Right cardiac atrium (tissue), 5 donors: ENCODE results near the gene CCDC66. TPM values are rescaled to one million over a fixed set of nuclear protein-coding genes. Genes with fewer than 3 reads are reported as not detected.

ENCODE experiments used
- ATAC-seq, 2 donors: fragments of 200-7000 bp; cut with Tn5 transposase; one replicate each; pipeline versions ENCODE4 v1.8.0 to v1.9.1; 2020; ENCODE audit warnings: moderate library complexity in 2 of 2, mild to moderate bottlenecking in 1 of 2
- DNase-seq, 3 donors: peaks; one replicate each; pipeline ENCODE4 v3.0.0-alpha.2; 2020
- H3K27ac ChIP-seq: one replicate; pipeline ENCODE4 v1.5.1; 2013; ENCODE audit warnings: mild to moderate bottlenecking, low read length, control low read depth, moderate library complexity
- H3K27me3 ChIP-seq: one replicate; pipeline ENCODE4 v1.6.1; 2013; ENCODE audit not compliant: control insufficient read depth, insufficient read depth
- H3K4me1 ChIP-seq: one replicate; pipeline ENCODE4 v1.6.1; 2013; ENCODE audit warnings: low read length; ENCODE audit not compliant: control insufficient read depth, insufficient read depth
- H3K4me3 ChIP-seq: one replicate; pipeline ENCODE4 v1.5.1; 2013; ENCODE audit warnings: low read length, control low read depth
- H3K9me3 ChIP-seq: one replicate; pipeline ENCODE4 v1.6.1; 2013; ENCODE audit warnings: low read length; ENCODE audit not compliant: control insufficient read depth
- WGBS: extraction: QIAGEN DNeasy Blood & Tissue Kit; methylation state at CpG from one replicate; pipeline ENCODE4 v1.1.7; 2013; 5-methylcytosine and 5-hydroxymethylcytosine counted together
- intact Hi-C, 4 donors: fragments of 100-400 bp; cut with DNase I; formaldehyde crosslinking; loops; one replicate each; pipeline versions ENCODE4 v1.11.0 to v1.14.0; 2022 to 2023
- polyA plus RNA-seq: library from polyadenylated mRNA; stranded (reverse); fragments of 200-250 nt; gene quantifications from one replicate; pipeline ENCODE4 v1.2.3, GENCODE V29; 2013
- total RNA-seq, 4 donors: library from RNA; stranded (reverse); fragmentation: NEBNext Ultra II Directional; extraction: Animal tissue kit (Norgen Biotek cat#: 25700); gene quantifications; one replicate each; pipeline ENCODE4 v1.2.1, GENCODE V29; 2021
- donor health status: healthy with polysubstance abuse.
- donor health status: DM: no; HTN: yes; CAD: no.
- donor health status: DM: no; HTN: no; CAD: no.
- donor health status: DM: no; HTN: yes; CAD: no; lungs with severe emphysema.
- donor health status: DM: yes; HTN: yes; CAD: no.

Gene CCDC66
- total and polyA plus RNA-seq, 5 donors, result 9.1 to 24.2 (median 18.7) TPM

DNA sequence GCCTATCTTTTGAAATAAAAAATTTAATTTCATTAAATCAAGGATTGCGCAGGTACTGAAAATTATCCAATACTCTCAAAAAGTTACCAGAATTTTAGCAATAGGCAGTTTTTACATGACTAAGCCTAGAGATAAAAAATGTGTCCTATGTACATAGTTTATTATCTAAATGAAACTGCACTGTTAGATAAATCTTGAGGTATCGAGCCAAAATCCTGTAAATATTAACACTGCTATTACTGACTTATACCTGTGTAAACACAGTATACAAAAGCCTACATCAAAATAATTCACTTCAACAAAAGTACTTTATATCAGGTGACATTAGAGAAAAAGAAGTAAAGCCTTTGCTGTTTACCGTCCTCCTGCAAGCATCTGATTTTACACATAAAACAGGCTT lies 65.4 kb downstream of the CCDC66 start:
- 94% methylated on average over 3 of the region's 3 CpGs for WGBS
- Histone ChIP-seq H3K4me3 (no peak overlapping the region), H3K27ac (no peak overlapping the region), H3K9me3 (no peaks in the 10 kb centered on the region), H3K27me3 (no peaks in the 10 kb centered on the region), H3K4me1 (no peaks in the 10 kb centered on the region)
- intact Hi-C loops, result no loop called here
- ATAC-seq (no peak), DNase-seq (no peak)

DNA sequence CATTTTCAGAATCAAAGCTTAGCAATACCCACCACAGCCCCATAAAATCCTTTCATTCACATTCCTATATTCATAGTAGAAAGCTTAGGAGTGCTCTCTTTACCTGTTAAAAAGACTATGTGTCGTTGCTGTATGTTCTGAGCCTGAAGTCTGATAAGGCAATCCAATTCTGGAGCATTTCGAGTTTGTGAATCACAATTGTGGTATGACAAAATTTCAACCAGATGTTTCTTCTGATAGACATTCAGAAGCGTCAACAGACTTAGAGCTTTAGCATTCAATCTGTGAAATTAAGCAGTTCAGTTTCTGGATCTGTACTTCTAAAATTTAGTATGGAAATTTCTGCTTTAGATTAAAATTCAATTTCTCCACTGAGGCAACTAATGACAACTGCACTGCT lies 67.8 kb downstream of the CCDC66 start:
- intact Hi-C loops, result no loop called here
- no peak for DNase-seq
- Histone ChIP-seq H3K4me3 (no peak overlapping the region), H3K9me3 (no peaks in the 10 kb centered on the region), H3K4me1 (no peaks in the 10 kb centered on the region), H3K27ac (no peak overlapping the region), H3K27me3 (no peaks in the 10 kb centered on the region)
- ATAC-seq, result no peak
- 69% methylated on average over 3 of the region's 3 CpGs for WGBS

DNA sequence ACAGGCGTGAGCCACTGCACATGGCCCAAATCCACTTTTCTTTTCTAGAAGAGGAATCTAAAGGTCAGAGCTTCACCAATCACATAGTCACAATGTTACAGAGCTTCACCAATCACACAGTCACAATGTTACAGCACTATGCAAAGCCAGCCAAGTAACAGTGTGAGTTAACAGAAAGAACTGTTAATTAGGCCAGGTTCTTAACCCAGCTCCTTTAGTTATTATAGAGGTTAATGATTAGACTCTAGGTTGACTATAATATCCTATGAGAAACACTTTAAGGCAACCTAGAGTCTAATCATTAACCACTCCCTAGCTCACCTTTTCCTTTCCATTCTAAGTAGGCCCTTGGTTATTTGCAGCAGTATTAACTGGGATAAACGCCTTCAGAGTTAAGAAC lies 72.1 kb downstream of the CCDC66 start:
- no peak overlapping the region for H3K4me3 ChIP-seq
- intact Hi-C loops, result no loop called here
- H3K9me3 ChIP-seq, result no peaks in the 10 kb centered on the region
- WGBS, result 98% methylated on average over 2 of the region's 2 CpGs
- no peak overlapping the region for H3K27ac ChIP-seq
- no peak for ATAC-seq
- H3K4me1 ChIP-seq, result peaks cover 2% of the 10 kb centered on the region
- no peak for DNase-seq
- H3K27me3 ChIP-seq, result no peaks in the 10 kb centered on the region

GRCh38 chr3:56629451-56629850 lies 72.5 kb downstream of the CCDC66 start:
- no peaks in the 10 kb centered on the region for H3K9me3 ChIP-seq
- peaks cover 2% of the 10 kb centered on the region for H3K4me1 ChIP-seq
- no peaks in the 10 kb centered on the region for H3K27me3 ChIP-seq
- intact Hi-C loops, result no loop called here
- no peak overlapping the region for H3K4me3 ChIP-seq
- H3K27ac ChIP-seq, result no peak overlapping the region
- DNase-seq, result no peak
- no peak for ATAC-seq

- no peak overlapping the region for H3K4me3 ChIP-seq
- 90% methylated on average over 1 of the region's 1 CpG for WGBS
- no peaks in the 10 kb centered on the region for H3K27me3 ChIP-seq
- no peaks in the 10 kb centered on the region for H3K9me3 ChIP-seq
- intact Hi-C loops, result no loop called here
- peaks cover 2% of the 10 kb centered on the region for H3K4me1 ChIP-seq
- ATAC-seq (no peak), DNase-seq (no peak)
- H3K27ac ChIP-seq, result no peak overlapping the region
These were observed 74.0 kb downstream of the CCDC66 start for GRCh38 chr3:56630966-56631365.

DNA sequence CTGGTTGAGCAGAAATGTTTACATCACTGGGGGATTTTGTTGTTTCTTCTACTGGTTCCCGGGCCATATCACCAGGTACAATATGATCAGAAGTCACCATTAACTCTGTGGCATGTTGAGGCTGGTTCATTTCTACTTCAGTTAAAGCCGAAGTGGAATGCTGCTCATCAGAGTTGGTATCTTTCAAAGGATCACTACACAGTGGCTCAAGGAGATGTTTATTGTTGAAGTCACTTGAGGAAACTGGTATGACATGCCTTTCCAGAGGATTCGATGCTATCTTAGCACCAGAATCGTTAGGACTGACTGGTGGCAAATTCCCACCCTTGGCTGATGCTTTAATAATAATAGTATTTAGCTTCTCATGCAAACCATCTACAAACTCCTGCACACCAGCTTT lies 76.2 kb downstream of the CCDC66 start:
- DNase-seq (no peak), ATAC-seq (no peak)
- no peaks in the 10 kb centered on the region for H3K27me3 ChIP-seq
- no peaks in the 10 kb centered on the region for H3K9me3 ChIP-seq
- H3K4me1 ChIP-seq, result peaks cover 2% of the 10 kb centered on the region
- H3K27ac ChIP-seq, result peak overlapping the region; percentile 45
- H3K4me3 ChIP-seq, result no peak overlapping the region
- intact Hi-C loops, result no loop called here
- 62% methylated on average over 4 of the region's 4 CpGs for WGBS

DNA sequence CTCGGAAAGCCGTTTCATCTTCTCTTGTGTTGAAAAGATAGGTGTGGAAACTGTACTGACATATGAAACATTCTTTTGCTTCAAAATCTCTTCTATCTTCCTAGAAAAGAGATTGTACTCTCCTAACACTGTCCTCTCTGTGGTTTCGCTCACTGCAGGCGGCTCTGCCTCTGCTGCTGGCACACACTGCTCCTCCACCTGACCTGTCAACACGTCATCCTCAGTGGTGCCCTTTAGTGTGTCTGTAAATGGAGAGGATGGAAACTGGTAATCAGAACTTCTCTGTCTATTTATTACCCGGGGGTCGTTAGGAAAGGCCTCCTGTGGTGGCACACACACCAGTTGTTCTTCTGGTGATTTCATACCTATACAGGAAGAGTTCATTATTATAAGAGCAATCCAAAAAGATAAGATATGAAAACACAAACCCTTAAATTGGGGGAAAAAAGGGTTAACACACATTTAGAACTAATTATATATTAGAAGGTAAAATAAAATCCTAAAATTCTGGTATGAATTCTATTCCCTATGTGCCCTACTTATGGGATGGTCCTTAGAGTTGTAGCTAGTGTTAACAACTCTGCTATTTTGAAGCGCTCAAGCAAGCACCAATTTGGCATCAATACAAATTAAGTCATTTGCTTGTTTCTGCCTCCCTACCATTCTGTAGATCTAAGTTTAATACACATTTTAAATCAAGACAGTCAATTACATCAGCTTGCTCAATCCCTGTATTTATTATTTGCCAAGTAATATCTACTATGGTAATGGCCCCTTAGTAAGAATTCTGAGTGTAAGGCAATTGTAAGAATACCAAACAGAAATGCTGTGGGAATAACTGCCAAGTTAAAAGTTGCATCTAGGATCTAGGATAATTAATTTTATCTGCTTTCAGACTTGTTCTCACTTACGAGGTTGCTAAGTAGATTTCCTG lies 76.9 kb downstream of the CCDC66 start:
- no peak overlapping the region for H3K4me3 ChIP-seq
- no peaks in the 10 kb centered on the region for H3K9me3 ChIP-seq
- intact Hi-C loops, result no loop called here
- 53% methylated on average over 9 of the region's 9 CpGs for WGBS
- DNase-seq (peak in 2 of 3 donors; percentile 63 to 66), ATAC-seq (peak; percentile 89 to 92)
- peaks cover 2% of the 10 kb centered on the region for H3K4me1 ChIP-seq
- no peaks in the 10 kb centered on the region for H3K27me3 ChIP-seq
- no peak overlapping the region for H3K27ac ChIP-seq

- no peaks in the 10 kb centered on the region for H3K4me1 ChIP-seq
- ATAC-seq, result no peak
- H3K27me3 ChIP-seq, result no peaks in the 10 kb centered on the region
- 96% methylated on average over 2 of the region's 2 CpGs for WGBS
- H3K9me3 ChIP-seq, result no peaks in the 10 kb centered on the region
- no peak overlapping the region for H3K27ac ChIP-seq
- DNase-seq, result no peak
- intact Hi-C loops, result no loop called here
- no peak overlapping the region for H3K4me3 ChIP-seq
These were observed 88.4 kb downstream of the CCDC66 start for GRCh38 chr3:56645407-56645806.

- no peak overlapping the region for H3K4me3 ChIP-seq
- no peak for ATAC-seq
- DNase-seq, result no peak
- H3K4me1 ChIP-seq, result no peaks in the 10 kb centered on the region
- H3K27me3 ChIP-seq, result no peaks in the 10 kb centered on the region
- H3K9me3 ChIP-seq, result no peaks in the 10 kb centered on the region
- intact Hi-C loops, result no loop called here
- no peak overlapping the region for H3K27ac ChIP-seq
- WGBS, result 92% methylated on average over 1 of the region's 1 CpG
These were observed 97.5 kb downstream of the CCDC66 start for GRCh38 chr3:56654460-56654859.

DNA sequence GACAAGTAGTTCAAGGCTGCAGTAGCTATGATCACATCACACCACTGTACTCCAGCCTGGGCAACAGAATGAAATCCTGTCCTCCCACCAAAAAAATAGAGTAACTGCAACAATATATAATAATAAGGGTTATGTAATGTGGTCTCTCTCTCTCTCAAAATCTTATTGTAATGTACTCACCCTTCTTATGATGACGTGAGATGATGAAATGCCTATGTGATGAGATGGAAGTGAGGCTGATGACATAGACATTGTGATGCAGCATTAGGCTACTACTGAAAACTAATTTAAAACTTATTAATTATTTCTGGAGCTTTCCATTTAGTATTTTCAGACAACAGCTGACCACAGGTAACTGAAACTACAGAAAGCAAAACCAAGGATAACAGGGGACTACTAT lies 98.7 kb downstream of the CCDC66 start:
- 91% methylated on average over 1 of the region's 1 CpG for WGBS
- ATAC-seq (no peak), DNase-seq (no peak)
- Histone ChIP-seq H3K9me3 (no peaks in the 10 kb centered on the region), H3K27me3 (no peaks in the 10 kb centered on the region), H3K4me1 (no peaks in the 10 kb centered on the region), H3K4me3 (no peak overlapping the region), H3K27ac (no peak overlapping the region)
- intact Hi-C loops, result no loop called here

DNA sequence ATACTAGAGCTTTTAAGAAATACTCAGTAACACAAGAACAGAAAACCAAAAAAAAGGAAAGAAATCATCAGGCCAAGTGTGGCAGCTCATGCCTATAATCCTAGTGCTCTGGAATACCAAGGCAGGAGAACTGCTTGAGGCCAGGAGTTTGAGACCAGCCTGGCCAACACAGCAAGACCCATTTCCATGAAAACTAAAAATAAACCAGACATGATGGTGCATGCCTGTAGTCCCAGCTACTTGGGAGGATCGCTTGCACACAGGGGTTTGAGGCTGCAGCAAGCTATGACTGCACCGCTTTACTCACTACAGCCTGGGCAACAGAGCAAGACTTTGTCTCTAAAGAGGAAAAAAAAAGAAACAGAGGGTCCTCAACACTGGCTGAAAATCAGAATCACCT lies 107.8 kb downstream of the CCDC66 start:
- DNase-seq (no peak), ATAC-seq (no peak)
- Histone ChIP-seq H3K27me3 (no peaks in the 10 kb centered on the region), H3K9me3 (no peaks in the 10 kb centered on the region), H3K27ac (no peak overlapping the region), H3K4me3 (no peak overlapping the region), H3K4me1 (no peaks in the 10 kb centered on the region)
- intact Hi-C loops, result no loop called here
- WGBS, result 96% methylated on average over 2 of the region's 2 CpGs
